Effector memory CD8-positive, alpha-beta T cell (primary cell): ENCODE data around the gene PI4K2A.
"Not testable (repeated sequence)": the region's sequence is repeated elsewhere in the genome, so short reads cannot be mapped to it uniquely, and the experiment has no call there.

Experiments
- ATAC-seq: fragments of 150-1000 bp; cut with Tn5 transposase; replicated peaks from 2 replicates; pipeline ENCODE4 v1.10.0; 2021; ENCODE audit warnings: mild to moderate bottlenecking, moderate library complexity
- DNase-seq, 3 experiments: peaks; one replicate each; pipeline ENCODE4 v3.0.0; 2021
- H3K27ac Mint-ChIP-seq, 2 donors: one replicate each; pipeline ENCODE4 v1.8.0; 2022; ENCODE audit warnings: mild to moderate bottlenecking in 2 of 2, mixed read lengths in 2 of 2, moderate library complexity in 2 of 2
- H3K27me3 Mint-ChIP-seq, 2 donors: one replicate each; pipeline ENCODE4 v1.8.0; 2022; ENCODE audit warnings: mixed read lengths in 2 of 2
- H3K36me3 Mint-ChIP-seq: one replicate; pipeline ENCODE4 v1.8.0; 2022; ENCODE audit warnings: mild to moderate bottlenecking, moderate library complexity, mixed read lengths; ENCODE audit not compliant: insufficient read depth
- H3K4me1 Mint-ChIP-seq, 2 donors: one replicate each; pipeline ENCODE4 v1.8.0; 2022; ENCODE audit warnings: low read depth in 2 of 2, mixed read lengths in 2 of 2
- H3K4me3 Mint-ChIP-seq, 2 donors: one replicate each; pipeline ENCODE4 v1.8.0; 2022; ENCODE audit warnings: mild to moderate bottlenecking in 2 of 2, mixed read lengths in 2 of 2, moderate library complexity in 2 of 2
- H3K9me3 Mint-ChIP-seq, 2 donors: one replicate each; pipeline ENCODE4 v1.8.0; 2022; ENCODE audit warnings: mixed read lengths in 2 of 2

PI4K2A gene

DNA sequence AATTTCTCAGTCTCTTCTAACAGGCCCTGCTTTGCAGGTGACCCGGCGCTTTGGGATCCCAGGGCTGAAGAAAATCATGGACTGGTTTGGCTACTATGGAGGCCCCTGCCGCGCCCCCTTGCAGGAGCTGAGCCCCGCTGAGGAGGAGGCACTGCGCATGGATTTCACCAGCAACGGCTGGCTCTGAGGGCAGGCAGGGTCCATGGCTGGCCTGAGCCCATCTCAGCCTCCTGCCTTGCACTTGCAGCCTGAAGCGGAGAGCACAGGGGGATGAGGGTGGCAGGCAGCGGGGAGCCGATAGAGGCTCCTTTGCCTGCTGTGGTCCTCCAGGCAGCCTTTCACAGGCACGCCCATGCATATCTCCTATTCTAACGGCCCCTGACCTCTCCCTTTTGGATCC lies 29.0 kb upstream of the PI4K2A start:
- Mint-ChIP-seq H3K27ac (no peak overlapping the region), H3K4me1 (no peaks in the 10 kb centered on the region), H3K9me3 (no peaks in the 10 kb centered on the region), H3K27me3 (peaks cover 0 to 8% of the 10 kb centered on the region in 2 donors), H3K36me3 (no peaks in the 10 kb centered on the region), H3K4me3 (no peak overlapping the region)
- ATAC-seq, result no peak
- no peak for DNase-seq

DNA sequence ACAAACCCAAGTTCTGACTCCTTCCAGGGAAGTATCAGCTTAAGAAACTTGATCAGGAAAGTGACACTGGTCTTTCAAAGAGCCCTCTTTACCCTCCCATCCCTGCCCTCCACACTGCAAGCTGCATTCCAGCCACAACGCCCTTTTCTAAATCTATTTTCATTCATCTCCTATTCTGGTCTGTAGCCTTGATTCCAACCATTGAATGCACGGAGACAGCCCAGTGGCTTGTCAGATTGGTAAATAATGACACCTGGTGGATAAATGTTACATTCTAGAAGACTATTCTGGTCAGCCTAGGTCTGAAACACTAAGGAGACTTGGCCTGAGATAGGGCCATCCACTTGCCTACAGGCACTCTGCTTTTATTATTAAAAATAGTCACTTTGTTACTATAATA lies 28.1 kb upstream of the PI4K2A start:
- Mint-ChIP-seq H3K4me3 (no peak overlapping the region), H3K36me3 (no peaks in the 10 kb centered on the region), H3K4me1 (no peaks in the 10 kb centered on the region), H3K27me3 (peaks cover 0 to 8% of the 10 kb centered on the region in 2 donors), H3K27ac (no peak overlapping the region), H3K9me3 (no peaks in the 10 kb centered on the region)
- no peak for DNase-seq
- no peak for ATAC-seq

- H3K27me3 Mint-ChIP-seq, result no peaks in the 10 kb centered on the region
- no peak overlapping the region for H3K27ac Mint-ChIP-seq
- no peak for ATAC-seq
- H3K36me3 Mint-ChIP-seq, result no peaks in the 10 kb centered on the region
- no peak overlapping the region for H3K4me3 Mint-ChIP-seq
- H3K9me3 Mint-ChIP-seq, result no peaks in the 10 kb centered on the region
- DNase-seq, result no peak
- no peaks in the 10 kb centered on the region for H3K4me1 Mint-ChIP-seq
These were observed 22.2 kb upstream of the PI4K2A start for GRCh38 chr10:97618285-97618684.

GRCh38 chr10:97618733-97619132 lies 21.7 kb upstream of the PI4K2A start:
- H3K27ac Mint-ChIP-seq, result no peak overlapping the region
- H3K27me3 Mint-ChIP-seq, result no peaks in the 10 kb centered on the region
- no peak overlapping the region for H3K4me3 Mint-ChIP-seq
- no peaks in the 10 kb centered on the region for H3K4me1 Mint-ChIP-seq
- no peaks in the 10 kb centered on the region for H3K36me3 Mint-ChIP-seq
- no peaks in the 10 kb centered on the region for H3K9me3 Mint-ChIP-seq
- DNase-seq, result no peak
- no peak for ATAC-seq

DNA sequence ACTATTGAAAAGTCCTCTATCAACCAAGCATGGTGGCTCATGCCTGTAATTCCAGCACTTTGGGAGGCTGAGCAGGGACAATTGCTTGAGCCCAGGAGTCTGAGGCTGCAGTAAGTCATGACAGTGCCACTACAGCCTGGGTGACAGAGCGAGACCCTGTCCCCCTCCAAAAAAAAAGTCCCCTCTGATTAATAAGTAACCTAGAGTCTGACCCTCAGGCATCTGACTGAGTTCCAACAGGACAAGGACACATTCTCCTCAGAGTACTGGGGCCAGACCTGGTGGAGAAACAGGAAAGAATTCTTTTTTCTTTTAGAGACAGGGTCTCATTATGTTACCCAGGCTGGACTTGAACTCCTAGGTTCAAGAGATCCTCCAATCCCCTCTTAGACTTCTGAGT lies 17.2 kb upstream of the PI4K2A start:
- H3K4me1 Mint-ChIP-seq, result no peaks in the 10 kb centered on the region

DNA sequence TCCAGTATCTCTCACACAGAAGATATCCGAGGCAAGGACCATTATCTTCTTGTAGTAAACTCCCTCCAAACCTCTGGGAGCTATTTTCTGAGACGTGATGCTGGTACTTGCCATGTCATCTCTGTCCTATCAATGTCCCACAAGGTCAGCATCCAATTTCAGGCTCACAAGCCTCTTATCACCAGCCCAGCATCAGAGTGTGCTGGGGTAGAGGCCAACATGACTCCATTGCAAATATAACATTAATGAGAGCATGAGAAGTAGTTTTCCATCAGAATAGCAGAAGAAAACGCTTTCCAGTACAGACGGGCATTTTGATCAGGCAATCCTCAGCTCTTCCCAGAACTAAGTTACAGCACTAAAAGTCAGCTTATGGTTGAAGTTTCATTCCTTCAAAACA lies 12.7 kb upstream of the PI4K2A start:
- ATAC-seq (no peak), DNase-seq (no peak)
- Mint-ChIP-seq H3K4me3 (no peak overlapping the region), H3K9me3 (no peaks in the 10 kb centered on the region), H3K27ac (peak overlapping the region in 1 of 2 donors; percentile 27), H3K4me1 (peaks cover under 1 to 2% of the 10 kb centered on the region in 2 donors), H3K36me3 (peaks cover under 1% of the 10 kb centered on the region), H3K27me3 (no peaks in the 10 kb centered on the region)

More for the DNA sequence above, 17.2 kb upstream of the PI4K2A start:
- Mint-ChIP-seq H3K9me3 (no peaks in the 10 kb centered on the region), H3K4me3 (no peak overlapping the region), H3K27ac (no peak overlapping the region), H3K27me3 (no peaks in the 10 kb centered on the region), H3K36me3 (no peaks in the 10 kb centered on the region)
- DNase-seq (no peak), ATAC-seq (no peak)

- Mint-ChIP-seq H3K27me3 (no peaks in the 10 kb centered on the region), H3K36me3 (peaks cover 4% of the 10 kb centered on the region), H3K4me1 (peaks cover 4 to 7% of the 10 kb centered on the region in 2 donors), H3K9me3 (no peaks in the 10 kb centered on the region), H3K4me3 (no peak overlapping the region), H3K27ac (no peak overlapping the region)
- ATAC-seq, result no peak
- no peak for DNase-seq
These were observed 12.2 kb upstream of the PI4K2A start for GRCh38 chr10:97628228-97628627.

GRCh38 chr10:97629289-97629688 lies 11.2 kb upstream of the PI4K2A start:
- no peak overlapping the region for H3K4me3 Mint-ChIP-seq
- no peak for ATAC-seq
- peaks cover 15% of the 10 kb centered on the region for H3K36me3 Mint-ChIP-seq
- H3K27me3 Mint-ChIP-seq, result no peaks in the 10 kb centered on the region
- no peaks in the 10 kb centered on the region for H3K9me3 Mint-ChIP-seq
- H3K4me1 Mint-ChIP-seq, result peaks cover 11 to 14% of the 10 kb centered on the region in 2 donors
- DNase-seq, result no peak
- H3K27ac Mint-ChIP-seq, result no peak overlapping the region

DNA sequence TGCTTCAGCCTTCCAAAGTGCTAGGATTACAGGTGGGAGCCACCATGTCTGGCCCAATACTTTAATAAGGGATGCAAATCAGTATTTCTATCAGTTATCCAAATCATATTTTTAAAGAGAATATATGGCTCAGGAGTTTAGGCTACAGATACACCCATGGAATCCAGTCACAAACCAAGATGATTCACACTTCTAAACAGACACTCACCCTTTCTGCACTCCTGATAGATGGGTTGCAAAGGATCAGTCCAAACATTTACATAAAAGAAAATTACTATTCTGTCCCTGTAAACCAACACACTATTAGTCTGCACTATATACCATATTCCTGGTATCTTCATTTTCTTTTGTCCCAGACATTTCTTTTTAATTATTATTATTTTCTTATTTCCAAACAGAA lies 9.4 kb upstream of the PI4K2A start:
- no peaks in the 10 kb centered on the region for H3K9me3 Mint-ChIP-seq
- DNase-seq, result no peak
- no peak for ATAC-seq
- peaks cover 11 to 14% of the 10 kb centered on the region in 2 donors for H3K4me1 Mint-ChIP-seq
- no peak overlapping the region for H3K4me3 Mint-ChIP-seq
- H3K27ac Mint-ChIP-seq, result no peak overlapping the region
- H3K27me3 Mint-ChIP-seq, result no peaks in the 10 kb centered on the region
- H3K36me3 Mint-ChIP-seq, result peaks cover 15% of the 10 kb centered on the region

GRCh38 chr10:97632949-97633884 lies 7.3 kb upstream of the PI4K2A start, which contains the start of gene MORN4:
Gene MORN4, minus strand, starts transcription at chr10:97633500. Its CDS starts 13,847 bp downstream, at chr10:97619653.
- H3K4me3 Mint-ChIP-seq, result peak within 1 kb of the TSS; percentile 95 to 99
- peaks cover 11 to 14% of the 10 kb centered on the region in 2 donors for H3K4me1 Mint-ChIP-seq
- H3K27me3 Mint-ChIP-seq, result no peaks in the 10 kb centered on the region
- H3K27ac Mint-ChIP-seq, result peak within 1 kb of the TSS; percentile 82 to 88
- H3K36me3 Mint-ChIP-seq, result peaks cover 15% of the 10 kb centered on the region
- ATAC-seq (peak; percentile 100), DNase-seq (peak; percentile 86 to 90 (median 89))
- H3K9me3 Mint-ChIP-seq, result no peaks in the 10 kb centered on the region

DNA sequence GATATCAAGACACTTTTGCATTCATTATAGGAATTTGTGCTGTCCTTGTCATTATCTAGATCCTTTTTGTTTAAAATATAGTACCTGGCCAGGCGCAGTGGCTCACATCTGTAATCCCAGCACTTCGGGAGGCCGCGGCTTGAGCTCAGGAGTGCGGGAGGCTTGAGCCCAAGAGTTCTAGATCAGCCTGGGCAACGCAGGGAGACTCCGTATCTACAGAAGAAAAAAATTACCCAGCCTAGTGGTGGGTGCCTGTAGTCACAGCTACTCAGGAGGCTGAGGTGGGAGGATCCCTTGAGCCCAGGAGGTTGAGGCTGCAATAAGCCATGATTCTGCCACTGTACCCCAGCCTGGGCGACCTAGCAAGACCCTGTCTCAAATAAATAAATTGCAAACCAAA lies 6.5 kb upstream of the PI4K2A start:
- no peak for ATAC-seq
- Mint-ChIP-seq H3K4me1 (peaks cover 11 to 14% of the 10 kb centered on the region in 2 donors), H3K27ac (peak overlapping the region in 1 of 2 donors; percentile 88), H3K9me3 (no peaks in the 10 kb centered on the region), H3K4me3 (peak overlapping the region; percentile 95 to 99), H3K27me3 (no peaks in the 10 kb centered on the region), H3K36me3 (peaks cover 15% of the 10 kb centered on the region)
- no peak for DNase-seq

DNA sequence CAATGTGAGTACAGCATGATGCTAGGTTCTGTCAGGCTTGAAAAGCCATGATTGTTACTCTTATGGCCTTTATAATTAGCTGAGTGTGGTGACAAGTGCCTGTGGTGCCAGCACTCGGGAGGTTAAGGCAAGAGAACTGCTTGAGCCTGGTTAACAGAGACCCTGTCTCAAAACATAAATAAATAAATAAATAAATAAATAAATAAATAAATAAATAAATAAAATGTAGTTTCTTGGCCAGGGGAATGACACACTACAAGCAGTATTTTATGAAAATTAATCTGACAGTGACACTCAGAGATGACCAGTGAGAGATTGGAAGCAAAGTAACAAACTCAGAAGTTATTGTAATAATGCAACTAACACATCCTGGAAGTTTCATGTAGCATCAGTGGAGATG lies 4.9 kb upstream of the PI4K2A start:
- Mint-ChIP-seq H3K36me3 (peaks cover 19% of the 10 kb centered on the region), H3K27me3 (no peaks in the 10 kb centered on the region), H3K4me1 (peaks cover 14% of the 10 kb centered on the region in 2 donors), H3K27ac (no peak overlapping the region), H3K9me3 (no peaks in the 10 kb centered on the region), H3K4me3 (no peak overlapping the region)
- no peak for ATAC-seq
- DNase-seq, result no peak

DNA sequence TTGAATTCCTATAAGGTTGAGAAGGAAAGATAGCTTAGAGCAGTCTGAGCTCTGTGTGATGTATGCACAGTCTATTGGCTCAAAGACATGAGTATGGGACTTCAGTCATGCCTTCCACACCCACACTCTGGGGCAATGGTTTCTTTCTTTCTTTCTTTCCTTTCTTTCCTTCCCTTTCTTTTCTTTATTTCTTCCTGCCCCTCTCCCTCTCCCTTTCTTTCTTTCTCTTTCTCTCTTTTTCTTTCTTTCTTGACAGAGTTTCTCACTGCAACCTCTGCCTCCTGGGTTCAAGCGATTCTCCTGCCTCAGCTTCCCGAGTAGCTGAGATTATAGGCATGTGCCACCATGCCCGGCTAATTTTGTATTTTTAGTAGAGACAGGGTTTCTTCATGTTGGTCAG lies 1.4 kb upstream of the PI4K2A start:
- not testable (repeated sequence) for H3K27ac Mint-ChIP-seq, H3K27me3 Mint-ChIP-seq, H3K9me3 Mint-ChIP-seq, H3K4me3 Mint-ChIP-seq, DNase-seq, ATAC-seq
- Mint-ChIP-seq H3K36me3 (peaks cover 12% of the 10 kb centered on the region), H3K4me1 (peaks cover 16 to 25% of the 10 kb centered on the region in 2 donors)
